ENCODE data around the gene SRGAP3.

Gene SRGAP3

DNA sequence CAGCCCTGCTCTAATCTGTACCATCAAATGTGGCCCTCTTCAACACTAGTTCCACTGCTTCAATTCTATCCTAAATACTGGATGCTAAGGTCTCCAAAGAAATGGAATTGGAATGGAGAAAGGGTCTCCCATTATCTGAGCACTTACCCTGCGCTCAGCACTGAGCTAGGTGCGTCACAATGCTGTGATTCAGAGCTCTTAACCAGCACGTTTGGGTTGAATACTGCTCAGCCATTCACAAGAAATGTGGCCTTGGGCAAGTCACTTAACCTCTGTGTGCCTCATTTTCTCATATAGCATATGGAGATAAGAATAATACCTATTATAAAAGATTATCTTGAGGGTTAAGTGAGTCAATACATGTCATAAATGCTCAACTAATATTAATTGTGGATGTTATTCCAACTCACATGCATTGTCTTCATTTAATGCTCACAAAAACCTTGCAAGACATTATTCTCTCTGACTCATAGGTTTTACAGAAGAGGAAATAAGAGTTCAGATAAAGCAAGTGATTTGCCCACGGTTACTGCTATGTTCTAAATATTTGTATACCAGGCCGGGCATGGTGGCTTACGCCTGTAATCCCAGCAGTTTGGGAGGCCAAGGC, 27.4 kb upstream of the SRGAP3 start:
- no peaks in the 10 kb centered on the region for H3K9me3 ChIP-seq (ENCODE audit: control insufficient read depth, insufficient read depth, low read length)
- no peak overlapping the region for H3K9ac ChIP-seq (ENCODE audit: low read depth, low read length)
- peaks cover 14% of the 10 kb centered on the region for H3K4me1 ChIP-seq (ENCODE audit: insufficient read depth, low read length)
- H3K36me3 ChIP-seq (ENCODE audit: insufficient read depth, low read length) = no peaks in the 10 kb centered on the region

GRCh38 chr3:9271903-9272302, 22.5 kb upstream of the SRGAP3 start:
- no peaks in the 10 kb centered on the region for H3K9me3 ChIP-seq (ENCODE audit: control insufficient read depth, insufficient read depth, low read length)
- H3K9ac ChIP-seq (ENCODE audit: low read depth, low read length) = no peak overlapping the region
- H3K36me3 ChIP-seq (ENCODE audit: insufficient read depth, low read length) = no peaks in the 10 kb centered on the region
- H3K4me1 ChIP-seq (ENCODE audit: insufficient read depth, low read length) = no peaks in the 10 kb centered on the region

DNA sequence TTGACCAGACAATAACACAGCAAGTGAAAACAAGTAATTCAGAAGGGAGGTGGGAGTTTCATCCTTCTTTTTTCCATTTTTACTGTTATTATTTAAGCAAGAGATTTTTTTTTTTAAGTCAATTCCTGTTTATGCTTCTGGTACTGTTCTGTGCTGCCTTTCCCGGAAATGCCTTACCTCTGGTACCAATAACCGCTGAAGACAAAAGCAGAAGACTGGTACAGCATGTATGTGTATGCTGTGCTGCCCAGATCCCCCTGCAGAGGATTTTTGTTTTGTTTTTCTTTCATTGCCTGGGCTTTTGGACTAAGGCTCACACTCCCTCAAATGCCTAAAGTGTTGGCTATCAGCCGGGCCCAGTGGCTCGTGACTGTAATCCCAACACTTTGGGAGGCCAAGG, 21.3 kb upstream of the SRGAP3 start:
- Histone ChIP-seq H3K9me3 (ENCODE audit: control insufficient read depth, insufficient read depth, low read length) (no peaks in the 10 kb centered on the region), H3K9ac (ENCODE audit: low read depth, low read length) (no peak overlapping the region), H3K4me1 (ENCODE audit: insufficient read depth, low read length) (no peaks in the 10 kb centered on the region), H3K36me3 (ENCODE audit: insufficient read depth, low read length) (no peaks in the 10 kb centered on the region)

DNA sequence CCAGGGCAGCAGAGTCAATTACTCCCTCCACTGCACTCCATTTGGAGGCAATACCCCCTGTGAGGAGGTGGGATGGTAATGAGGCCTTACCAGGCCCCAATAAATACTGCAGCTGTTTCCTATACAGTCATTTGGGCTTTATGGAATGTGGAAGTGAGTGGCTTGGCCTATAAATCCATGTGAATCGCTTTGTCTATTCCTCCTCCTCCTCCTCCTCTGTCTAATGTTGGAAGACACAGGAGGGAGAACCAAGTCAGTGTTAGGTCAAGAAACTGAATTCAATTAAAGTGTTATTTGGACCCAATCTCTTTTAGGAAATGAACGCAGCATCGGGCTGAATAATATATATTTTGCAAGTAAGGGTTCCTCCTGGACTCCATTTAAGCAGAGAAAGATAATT, 17.3 kb upstream of the SRGAP3 start:
- Histone ChIP-seq H3K4me1 (ENCODE audit: insufficient read depth, low read length) (no peaks in the 10 kb centered on the region), H3K9ac (ENCODE audit: low read depth, low read length) (no peak overlapping the region), H3K36me3 (ENCODE audit: insufficient read depth, low read length) (no peaks in the 10 kb centered on the region), H3K9me3 (ENCODE audit: control insufficient read depth, insufficient read depth, low read length) (no peaks in the 10 kb centered on the region)

GRCh38 chr3:9260305-9260704, 10.9 kb upstream of the SRGAP3 start:
- Histone ChIP-seq H3K36me3 (ENCODE audit: insufficient read depth, low read length) (no peaks in the 10 kb centered on the region), H3K9me3 (ENCODE audit: control insufficient read depth, insufficient read depth, low read length) (no peaks in the 10 kb centered on the region), H3K9ac (ENCODE audit: low read depth, low read length) (no peak overlapping the region), H3K4me1 (ENCODE audit: insufficient read depth, low read length) (no peaks in the 10 kb centered on the region)

- Histone ChIP-seq H3K9me3 (ENCODE audit: control insufficient read depth, insufficient read depth, low read length) (no peaks in the 10 kb centered on the region), H3K9ac (ENCODE audit: low read depth, low read length) (no peak overlapping the region), H3K4me1 (ENCODE audit: insufficient read depth, low read length) (no peaks in the 10 kb centered on the region), H3K36me3 (ENCODE audit: insufficient read depth, low read length) (no peaks in the 10 kb centered on the region)
These were observed 7.6 kb upstream of the SRGAP3 start for GRCh38 chr3:9257092-9257491.

DNA sequence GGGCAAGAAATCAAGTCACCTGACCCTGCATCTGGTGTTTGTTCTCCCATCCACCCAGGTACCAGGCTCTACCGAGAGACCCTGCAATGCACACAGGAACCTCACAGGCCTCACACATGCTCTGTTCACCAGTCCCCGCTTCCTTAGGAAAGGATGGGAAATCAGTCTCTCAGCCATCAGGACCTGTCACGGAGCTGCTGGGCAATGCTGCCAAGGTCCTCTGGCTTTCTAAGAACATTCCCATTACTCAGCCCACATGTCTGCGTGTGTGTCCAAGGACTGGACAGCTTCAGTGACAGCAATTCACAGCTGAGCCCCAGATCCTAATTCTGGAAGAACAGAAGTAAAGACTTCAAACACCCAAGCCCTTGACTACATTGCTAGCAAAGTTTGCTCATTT, 6.5 kb upstream of the SRGAP3 start:
- Histone ChIP-seq H3K4me1 (ENCODE audit: insufficient read depth, low read length) (no peaks in the 10 kb centered on the region), H3K9me3 (ENCODE audit: control insufficient read depth, insufficient read depth, low read length) (no peaks in the 10 kb centered on the region), H3K36me3 (ENCODE audit: insufficient read depth, low read length) (no peaks in the 10 kb centered on the region), H3K9ac (ENCODE audit: low read depth, low read length) (no peak overlapping the region)

GRCh38 chr3:9254764-9255163, 5.3 kb upstream of the SRGAP3 start:
- no peak overlapping the region for H3K9ac ChIP-seq (ENCODE audit: low read depth, low read length)

DNA sequence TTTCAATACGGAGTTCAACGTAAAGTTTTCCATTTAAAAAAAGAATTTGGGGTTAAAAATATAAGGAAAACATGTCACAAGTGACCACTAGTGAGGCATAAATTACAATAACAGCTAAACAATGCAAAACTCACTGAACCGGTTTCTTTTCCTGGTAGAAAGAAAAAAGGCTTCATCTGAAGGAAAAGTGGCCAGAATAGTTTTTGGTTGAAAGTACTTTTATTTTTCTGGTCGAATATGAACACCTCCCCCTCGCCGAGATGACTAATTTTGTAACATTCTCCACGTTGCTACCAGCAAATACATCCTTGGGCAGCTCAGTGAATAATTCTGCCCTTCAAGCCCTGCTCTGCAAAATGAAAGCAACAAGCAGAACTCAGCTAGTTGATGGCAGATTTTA, 3.9 kb upstream of the SRGAP3 start:
- Histone ChIP-seq H3K9ac (ENCODE audit: low read depth, low read length) (no peak overlapping the region), H3K9me3 (ENCODE audit: control insufficient read depth, insufficient read depth, low read length) (no peaks in the 10 kb centered on the region), H3K36me3 (ENCODE audit: insufficient read depth, low read length) (no peaks in the 10 kb centered on the region), H3K4me1 (ENCODE audit: insufficient read depth, low read length) (peaks cover 9% of the 10 kb centered on the region; the same call in 1 of the 2 replicates)

More at GRCh38 chr3:9254764-9255163, 5.3 kb upstream of the SRGAP3 start:
- peaks cover 8% of the 10 kb centered on the region; the same call in 1 of the 2 replicates for H3K4me1 ChIP-seq (ENCODE audit: insufficient read depth, low read length)
- no peaks in the 10 kb centered on the region for H3K9me3 ChIP-seq (ENCODE audit: control insufficient read depth, insufficient read depth, low read length)
- H3K36me3 ChIP-seq (ENCODE audit: insufficient read depth, low read length) = no peaks in the 10 kb centered on the region

DNA sequence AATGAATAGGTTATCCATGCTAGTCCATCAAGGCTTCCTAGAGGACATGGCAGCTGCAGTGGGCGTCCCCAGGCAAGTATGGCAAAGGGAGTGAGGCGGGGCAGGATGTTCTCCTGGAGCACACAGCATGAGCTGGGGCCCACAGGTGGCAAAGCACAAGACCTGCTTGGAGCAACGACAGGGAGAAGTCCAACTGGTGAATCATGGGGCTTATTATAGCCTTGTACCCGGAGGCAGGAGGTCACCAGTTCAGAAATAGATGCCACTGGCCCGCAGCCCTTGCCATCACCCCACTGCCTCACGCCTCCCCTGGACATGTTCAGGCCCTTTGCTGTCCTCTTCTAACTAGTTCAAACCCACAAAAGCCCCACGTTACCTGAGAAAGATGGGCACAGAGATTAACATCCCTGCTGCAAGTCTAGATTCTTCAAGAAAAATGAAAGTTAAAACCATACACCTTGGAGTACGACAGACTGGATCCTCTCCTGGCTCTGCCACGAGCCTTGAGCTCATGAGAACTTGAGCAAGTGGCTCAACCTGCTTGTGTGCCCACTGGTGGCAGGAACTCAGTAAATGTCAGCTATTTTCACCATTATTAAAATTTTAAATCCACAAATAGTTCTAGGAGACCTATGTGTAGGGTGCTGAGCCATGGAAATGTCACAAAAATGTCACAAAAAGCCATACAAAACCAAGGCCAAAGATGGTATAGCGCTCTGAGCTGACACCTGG, 1.8 kb upstream of the SRGAP3 start:
- Histone ChIP-seq H3K4me1 (ENCODE audit: insufficient read depth, low read length) (peaks cover 9% of the 10 kb centered on the region; the same call in 1 of the 2 replicates), H3K36me3 (ENCODE audit: insufficient read depth, low read length) (no peaks in the 10 kb centered on the region), H3K9me3 (ENCODE audit: control insufficient read depth, insufficient read depth, low read length) (no peaks in the 10 kb centered on the region), H3K9ac (ENCODE audit: low read depth, low read length) (no peak overlapping the region)

- Histone ChIP-seq H3K4me1 (ENCODE audit: insufficient read depth, low read length) (peaks cover 9% of the 10 kb centered on the region; the same call in 1 of the 2 replicates), H3K9me3 (ENCODE audit: control insufficient read depth, insufficient read depth, low read length) (no peaks in the 10 kb centered on the region), H3K36me3 (ENCODE audit: insufficient read depth, low read length) (no peaks in the 10 kb centered on the region), H3K9ac (ENCODE audit: low read depth, low read length) (no peak overlapping the region)
These were observed 790 bp upstream of the SRGAP3 start for GRCh38 chr3:9250236-9250635.

GRCh38 chr3:9248522-9249271, 749 bp downstream of the SRGAP3 start:
- H3K9me3 ChIP-seq (ENCODE audit: control insufficient read depth, insufficient read depth, low read length) = no peaks in the 10 kb centered on the region
- no peaks in the 10 kb centered on the region for H3K36me3 ChIP-seq (ENCODE audit: insufficient read depth, low read length)
- peaks cover 9% of the 10 kb centered on the region; the same call in 1 of the 2 replicates for H3K4me1 ChIP-seq (ENCODE audit: insufficient read depth, low read length)
- H3K9ac ChIP-seq (ENCODE audit: low read depth, low read length) = peak overlapping the region; percentile 80; the same call in 1 of the 2 replicates

GRCh38 chr3:9247941-9248521, 1.4 kb downstream of the SRGAP3 start:
- Histone ChIP-seq H3K9me3 (ENCODE audit: control insufficient read depth, insufficient read depth, low read length) (no peaks in the 10 kb centered on the region), H3K9ac (ENCODE audit: low read depth, low read length) (peak overlapping the region; percentile 80; the same call in 1 of the 2 replicates), H3K4me1 (ENCODE audit: insufficient read depth, low read length) (peaks cover 9% of the 10 kb centered on the region; the same call in 1 of the 2 replicates), H3K36me3 (ENCODE audit: insufficient read depth, low read length) (no peaks in the 10 kb centered on the region)

GRCh38 chr3:9247361-9247940, 2.0 kb downstream of the SRGAP3 start:
- H3K9ac ChIP-seq (ENCODE audit: low read depth, low read length) = peak overlapping the region; percentile 80; the same call in 1 of the 2 replicates
- no peaks in the 10 kb centered on the region for H3K9me3 ChIP-seq (ENCODE audit: control insufficient read depth, insufficient read depth, low read length)
- peaks cover 9% of the 10 kb centered on the region; the same call in 1 of the 2 replicates for H3K4me1 ChIP-seq (ENCODE audit: insufficient read depth, low read length)
- H3K36me3 ChIP-seq (ENCODE audit: insufficient read depth, low read length) = no peaks in the 10 kb centered on the region

Data from ES-I3 (cell line).